Esophagus muscularis mucosa (tissue), 3 donors: ENCODE results near the gene CRY2.

Source experiments
- CTCF ChIP-seq, 3 experiments: fragments of 200-600 bp in 2 of 3; fragments of 450-650 bp in 1 of 3; sonication (generic) in 2 of 3; IDR thresholded peaks; one replicate each; pipeline ENCODE4 v1.5.1; 2017 to 2019; ENCODE audit warnings: antibody characterized with exemption in 3 of 3, mild to moderate bottlenecking in 2 of 3, moderate library complexity in 1 of 3
- POLR2AphosphoS5 ChIP-seq, 2 donors: sonication (generic); formaldehyde crosslinking; IDR thresholded peaks; one replicate each; pipeline ENCODE4 v1.6.1; 2017; ENCODE audit warnings: antibody characterized with exemption in 2 of 2

GRCh38 chr11:45807792-45808238, 39.5 kb upstream of the CRY2 start:
- TF ChIP-seq CTCF (IDR thresholded peaks at IDR 0.05): no peak
- no peak for TF ChIP-seq POLR2AphosphoS5 (IDR thresholded peaks at IDR 0.05)
